GM23338 (cell line): Measurements from ENCODE around the gene CCN2. TPM values are rescaled to one million over a fixed set of nuclear protein-coding genes. Genes with fewer than 3 reads are reported as not detected.

ENCODE experiments used
- ATAC-seq: fragments of 200-7000 bp; cut with Tn5 transposase; 3 replicates; pipeline ENCODE4 v1.9.1; 2020
- DNase-seq: peaks from one replicate; pipeline ENCODE4 v3.0.0-alpha.2; 2015; ENCODE audit warnings: low spot score
- H2AFZ ChIP-seq: fragments of 200-600 bp; sonication (generic); 2 replicates; pipeline ENCODE4 v1.8.0; 2016; ENCODE audit warnings: antibody characterized with exemption, mild to moderate bottlenecking, moderate library complexity
- H3F3A ChIP-seq: fragments of 200-600 bp; sonication (generic); replicated peaks from 2 replicates; pipeline ENCODE4 v1.8.0; 2017; ENCODE audit warnings: antibody characterized with exemption, mixed run types, low read depth
- H3K27ac ChIP-seq: fragments of 200-600 bp; sonication (generic); 2 replicates; pipeline ENCODE4 v1.6.1; 2016; ENCODE audit warnings: low read depth
- H3K27me3 ChIP-seq: fragments of 200-600 bp; sonication (generic); 2 replicates; pipeline ENCODE4 v1.8.0; 2016; ENCODE audit warnings: mild to moderate bottlenecking, mixed run types, moderate library complexity; ENCODE audit not compliant: insufficient read depth
- H3K36me3 ChIP-seq: fragments of 200-600 bp; sonication (generic); 2 replicates; pipeline ENCODE4 v1.8.0; 2016; ENCODE audit warnings: mild to moderate bottlenecking; ENCODE audit not compliant: insufficient read depth
- H3K4me1 ChIP-seq: fragments of 200-600 bp; sonication (generic); 2 replicates; pipeline ENCODE4 v1.8.0; 2016; ENCODE audit warnings: mild to moderate bottlenecking, moderate library complexity; ENCODE audit not compliant: insufficient read depth
- H3K4me2 ChIP-seq: fragments of 200-600 bp; sonication (generic); 2 replicates; pipeline ENCODE4 v1.7.1; 2017; ENCODE audit warnings: mixed run types
- H3K4me3 ChIP-seq: fragments of 200-600 bp; sonication (generic); 2 replicates; pipeline ENCODE4 v1.6.1; 2016; ENCODE audit warnings: mixed run types
- H3K79me2 ChIP-seq: fragments of 200-600 bp; sonication (generic); replicated peaks from 2 replicates; pipeline ENCODE4 v1.8.0; 2017; ENCODE audit warnings: mild to moderate bottlenecking; ENCODE audit not compliant: insufficient read depth
- H3K9me2 ChIP-seq: fragments of 200-600 bp; sonication (generic); 2 replicates; pipeline ENCODE4 v1.8.0; 2017; ENCODE audit not compliant: insufficient read depth
- H4K20me1 ChIP-seq: fragments of 200-600 bp; sonication (generic); replicated peaks from 2 replicates; pipeline ENCODE4 v1.8.0; 2017; ENCODE audit warnings: mild to moderate bottlenecking; ENCODE audit not compliant: insufficient read depth
- H3K27ac Mint-ChIP-seq: 2 replicates; pipeline ENCODE4 v1.8.0; 2020; ENCODE audit warnings: inconsistent platforms, mild to moderate bottlenecking, moderate library complexity, mixed read lengths
- H3K27me3 Mint-ChIP-seq: 3 replicates; pipeline ENCODE4 v1.8.0; 2022; ENCODE audit warnings: low read depth, mild to moderate bottlenecking, moderate library complexity, mixed read lengths, inconsistent platforms; ENCODE audit not compliant: insufficient read depth, poor library complexity
- H3K36me3 Mint-ChIP-seq: 3 replicates; pipeline ENCODE4 v1.8.0; 2021; ENCODE audit warnings: low read depth, mild to moderate bottlenecking, inconsistent platforms, moderate library complexity, mixed read lengths
- H3K4me1 Mint-ChIP-seq: 3 replicates; pipeline ENCODE4 v1.8.0; 2020; ENCODE audit warnings: mild to moderate bottlenecking, inconsistent platforms, mixed read lengths
- H3K4me3 Mint-ChIP-seq: 3 replicates; pipeline ENCODE4 v1.8.0; 2021; ENCODE audit warnings: moderate library complexity, mild to moderate bottlenecking, inconsistent platforms, mixed read lengths
- H3K9me3 Mint-ChIP-seq: 3 replicates; pipeline ENCODE4 v1.8.0; 2020; ENCODE audit warnings: moderate library complexity, mild to moderate bottlenecking, inconsistent platforms, mixed read lengths
- CREB1 ChIP-seq: fragments of 250-450 bp; sonication (Bioruptor Pico); IDR thresholded peaks from 2 replicates; pipeline ENCODE4 v1.5.0; 2020; ENCODE audit warnings: low read depth, mild to moderate bottlenecking, moderate library complexity
- EZH2 ChIP-seq: fragments of 200-600 bp; sonication (generic); IDR thresholded peaks from one replicate; pipeline ENCODE4 v1.8.0; 2017; ENCODE audit warnings: antibody characterized with exemption, mild to moderate bottlenecking, low read depth; ENCODE audit not compliant: unreplicated experiment
- EZH2phosphoT487 ChIP-seq: fragments of 200-600 bp; sonication (generic); IDR thresholded peaks from one replicate; pipeline ENCODE4 v1.8.1; 2018; ENCODE audit warnings: antibody characterized with exemption; ENCODE audit not compliant: unreplicated experiment
- JUNB ChIP-seq: IDR thresholded peaks from one replicate; pipeline ENCODE4 v1.6.1; 2016; ENCODE audit warnings: antibody characterized with exemption; ENCODE audit not compliant: unreplicated experiment
- NANOG ChIP-seq: IDR thresholded peaks from 2 replicates; pipeline ENCODE4 v1.6.1; 2016; ENCODE audit warnings: antibody characterized with exemption, borderline replicate concordance
- POLR2AphosphoS5 ChIP-seq: IDR thresholded peaks from 2 replicates; pipeline ENCODE4 v1.6.1; 2016; ENCODE audit warnings: antibody characterized with exemption, low read depth
- STAT1 ChIP-seq: IDR thresholded peaks from one replicate; pipeline ENCODE4 v1.6.1; 2016; ENCODE audit warnings: antibody characterized with exemption; ENCODE audit not compliant: unreplicated experiment
- ZNF114 ChIP-seq: fragments of 250-450 bp; sonication (Bioruptor Pico); IDR thresholded peaks from 2 replicates; pipeline ENCODE4 v1.5.0; 2020; ENCODE audit warnings: mild to moderate bottlenecking, moderate library complexity
- ZNF331 ChIP-seq: fragments of 250-450 bp; sonication (Bioruptor Pico); IDR thresholded peaks from 2 replicates; pipeline ENCODE4 v1.5.0; 2020; ENCODE audit warnings: low read depth, mild to moderate bottlenecking, moderate library complexity
- polyA plus RNA-seq: library from polyadenylated mRNA; unstranded; fragments of >200 nt; fragmentation: Nextera tagmentation; extraction: Ambion mirVana; gene quantifications from 2 replicates; pipeline ENCODE4 v1.2.1, GENCODE V29; 2016
- total RNA-seq: library from RNA; depleted of rRNA; stranded (reverse); fragments of >200 nt; shearing (Covaris generic); gene quantifications from 2 replicates; pipeline ENCODE4 v1.2.3, GENCODE V29; 2014
- TF ChIP-seq, protein P1 (sequence below): fragments of 250-450 bp; sonication (Bioruptor Pico); IDR thresholded peaks from 2 replicates; pipeline ENCODE4 v1.5.0; 2020; ENCODE audit warnings: mild to moderate bottlenecking, moderate library complexity
- TF ChIP-seq, protein P2 (sequence below), 2 experiments: fragments of 200-600 bp in 1 of 2; sonication (generic) in 1 of 2; conservative IDR thresholded peaks; 2 replicates each; pipeline versions ENCODE4 v1.5.1 to v1.6.1; 2016 to 2017; ENCODE audit warnings: antibody characterized with exemption in 2 of 2, low read depth in 2 of 2, mild to moderate bottlenecking in 2 of 2, moderate library complexity in 1 of 2
- TF ChIP-seq, protein P3 (sequence below): IDR thresholded peaks from one replicate; pipeline ENCODE4 v1.6.1; 2018; ENCODE audit warnings: antibody characterized with exemption; ENCODE audit not compliant: unreplicated experiment
- TF ChIP-seq, protein P4 (sequence below): IDR thresholded peaks from 2 replicates; pipeline ENCODE4 v1.6.1; 2016; ENCODE audit warnings: antibody characterized with exemption

CCN2 gene
- total and polyA plus RNA-seq, 2 experiments from 2014 or later: 128 to 159 TPM

DNA sequence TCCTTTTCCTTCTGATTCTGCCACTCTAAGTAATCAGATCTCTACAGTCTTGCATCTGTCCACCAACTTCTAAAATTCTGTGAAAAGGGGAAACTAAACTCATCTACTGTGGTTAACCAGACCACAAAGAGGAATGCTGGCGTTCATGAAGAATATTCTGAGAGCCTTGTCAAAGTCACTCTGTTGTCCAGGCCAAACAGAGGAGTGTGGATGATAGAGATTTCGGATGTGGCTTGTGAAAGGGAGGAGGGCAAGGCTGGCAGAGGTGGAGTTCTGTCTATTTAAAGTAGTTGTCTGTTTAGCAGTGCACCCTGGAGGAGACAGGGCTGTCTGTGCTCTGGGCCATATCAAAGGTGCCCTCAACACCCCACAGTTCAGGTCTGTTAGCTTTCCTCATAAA is 33.9 kb downstream of the CCN2 start:
- Mint-ChIP-seq H3K9me3 (peaks cover 52% of the 10 kb centered on the region), H3K36me3 (peaks cover 73% of the 10 kb centered on the region), H3K4me3 (no peak overlapping the region), H3K27me3 (peaks cover 8% of the 10 kb centered on the region), H3K4me1 (peaks cover 11% of the 10 kb centered on the region; the same call in 1 of the 3 replicates), H3K27ac (no peak overlapping the region)
- TF ChIP-seq NANOG: no peak
- TF ChIP-seq, protein P1, sequence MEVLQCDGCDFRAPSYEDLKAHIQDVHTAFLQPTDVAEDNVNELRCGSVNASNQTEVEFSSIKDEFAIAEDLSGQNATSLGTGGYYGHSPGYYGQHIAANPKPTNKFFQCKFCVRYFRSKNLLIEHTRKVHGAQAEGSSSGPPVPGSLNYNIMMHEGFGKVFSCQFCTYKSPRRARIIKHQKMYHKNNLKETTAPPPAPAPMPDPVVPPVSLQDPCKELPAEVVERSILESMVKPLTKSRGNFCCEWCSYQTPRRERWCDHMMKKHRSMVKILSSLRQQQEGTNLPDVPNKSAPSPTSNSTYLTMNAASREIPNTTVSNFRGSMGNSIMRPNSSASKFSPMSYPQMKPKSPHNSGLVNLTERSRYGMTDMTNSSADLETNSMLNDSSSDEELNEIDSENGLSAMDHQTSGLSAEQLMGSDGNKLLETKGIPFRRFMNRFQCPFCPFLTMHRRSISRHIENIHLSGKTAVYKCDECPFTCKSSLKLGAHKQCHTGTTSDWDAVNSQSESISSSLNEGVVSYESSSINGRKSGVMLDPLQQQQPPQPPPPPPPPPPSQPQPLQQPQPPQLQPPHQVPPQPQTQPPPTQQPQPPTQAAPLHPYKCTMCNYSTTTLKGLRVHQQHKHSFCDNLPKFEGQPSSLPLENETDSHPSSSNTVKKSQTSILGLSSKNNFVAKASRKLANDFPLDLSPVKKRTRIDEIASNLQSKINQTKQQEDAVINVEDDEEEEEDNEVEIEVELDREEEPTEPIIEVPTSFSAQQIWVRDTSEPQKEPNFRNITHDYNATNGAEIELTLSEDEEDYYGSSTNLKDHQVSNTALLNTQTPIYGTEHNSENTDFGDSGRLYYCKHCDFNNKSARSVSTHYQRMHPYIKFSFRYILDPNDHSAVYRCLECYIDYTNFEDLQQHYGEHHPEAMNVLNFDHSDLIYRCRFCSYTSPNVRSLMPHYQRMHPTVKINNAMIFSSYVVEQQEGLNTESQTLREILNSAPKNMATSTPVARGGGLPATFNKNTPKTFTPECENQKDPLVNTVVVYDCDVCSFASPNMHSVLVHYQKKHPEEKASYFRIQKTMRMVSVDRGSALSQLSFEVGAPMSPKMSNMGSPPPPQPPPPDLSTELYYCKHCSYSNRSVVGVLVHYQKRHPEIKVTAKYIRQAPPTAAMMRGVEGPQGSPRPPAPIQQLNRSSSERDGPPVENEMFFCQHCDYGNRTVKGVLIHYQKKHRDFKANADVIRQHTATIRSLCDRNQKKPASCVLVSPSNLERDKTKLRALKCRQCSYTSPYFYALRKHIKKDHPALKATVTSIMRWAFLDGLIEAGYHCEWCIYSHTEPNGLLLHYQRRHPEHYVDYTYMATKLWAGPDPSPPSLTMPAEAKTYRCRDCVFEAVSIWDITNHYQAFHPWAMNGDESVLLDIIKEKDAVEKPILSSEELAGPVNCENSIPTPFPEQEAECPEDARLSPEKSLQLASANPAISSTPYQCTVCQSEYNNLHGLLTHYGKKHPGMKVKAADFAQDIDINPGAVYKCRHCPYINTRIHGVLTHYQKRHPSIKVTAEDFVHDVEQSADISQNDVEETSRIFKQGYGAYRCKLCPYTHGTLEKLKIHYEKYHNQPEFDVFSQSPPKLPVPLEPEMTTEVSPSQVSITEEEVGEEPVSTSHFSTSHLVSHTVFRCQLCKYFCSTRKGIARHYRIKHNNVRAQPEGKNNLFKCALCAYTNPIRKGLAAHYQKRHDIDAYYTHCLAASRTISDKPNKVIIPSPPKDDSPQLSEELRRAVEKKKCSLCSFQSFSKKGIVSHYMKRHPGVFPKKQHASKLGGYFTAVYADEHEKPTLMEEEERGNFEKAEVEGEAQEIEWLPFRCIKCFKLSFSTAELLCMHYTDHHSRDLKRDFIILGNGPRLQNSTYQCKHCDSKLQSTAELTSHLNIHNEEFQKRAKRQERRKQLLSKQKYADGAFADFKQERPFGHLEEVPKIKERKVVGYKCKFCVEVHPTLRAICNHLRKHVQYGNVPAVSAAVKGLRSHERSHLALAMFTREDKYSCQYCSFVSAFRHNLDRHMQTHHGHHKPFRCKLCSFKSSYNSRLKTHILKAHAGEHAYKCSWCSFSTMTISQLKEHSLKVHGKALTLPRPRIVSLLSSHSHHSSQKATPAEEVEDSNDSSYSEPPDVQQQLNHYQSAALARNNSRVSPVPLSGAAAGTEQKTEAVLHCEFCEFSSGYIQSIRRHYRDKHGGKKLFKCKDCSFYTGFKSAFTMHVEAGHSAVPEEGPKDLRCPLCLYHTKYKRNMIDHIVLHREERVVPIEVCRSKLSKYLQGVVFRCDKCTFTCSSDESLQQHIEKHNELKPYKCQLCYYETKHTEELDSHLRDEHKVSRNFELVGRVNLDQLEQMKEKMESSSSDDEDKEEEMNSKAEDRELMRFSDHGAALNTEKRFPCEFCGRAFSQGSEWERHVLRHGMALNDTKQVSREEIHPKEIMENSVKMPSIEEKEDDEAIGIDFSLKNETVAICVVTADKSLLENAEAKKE: no peak
- TF ChIP-seq, protein P2, sequence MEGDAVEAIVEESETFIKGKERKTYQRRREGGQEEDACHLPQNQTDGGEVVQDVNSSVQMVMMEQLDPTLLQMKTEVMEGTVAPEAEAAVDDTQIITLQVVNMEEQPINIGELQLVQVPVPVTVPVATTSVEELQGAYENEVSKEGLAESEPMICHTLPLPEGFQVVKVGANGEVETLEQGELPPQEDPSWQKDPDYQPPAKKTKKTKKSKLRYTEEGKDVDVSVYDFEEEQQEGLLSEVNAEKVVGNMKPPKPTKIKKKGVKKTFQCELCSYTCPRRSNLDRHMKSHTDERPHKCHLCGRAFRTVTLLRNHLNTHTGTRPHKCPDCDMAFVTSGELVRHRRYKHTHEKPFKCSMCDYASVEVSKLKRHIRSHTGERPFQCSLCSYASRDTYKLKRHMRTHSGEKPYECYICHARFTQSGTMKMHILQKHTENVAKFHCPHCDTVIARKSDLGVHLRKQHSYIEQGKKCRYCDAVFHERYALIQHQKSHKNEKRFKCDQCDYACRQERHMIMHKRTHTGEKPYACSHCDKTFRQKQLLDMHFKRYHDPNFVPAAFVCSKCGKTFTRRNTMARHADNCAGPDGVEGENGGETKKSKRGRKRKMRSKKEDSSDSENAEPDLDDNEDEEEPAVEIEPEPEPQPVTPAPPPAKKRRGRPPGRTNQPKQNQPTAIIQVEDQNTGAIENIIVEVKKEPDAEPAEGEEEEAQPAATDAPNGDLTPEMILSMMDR (conservative IDR thresholded peaks at IDR 0.05; ENCODE audit: low read depth in 2 of 2): no peak
- TF ChIP-seq JUNB: no peak
- no peak; the same call in 1 of the 2 replicates for TF ChIP-seq POLR2AphosphoS5
- TF ChIP-seq, protein P3, sequence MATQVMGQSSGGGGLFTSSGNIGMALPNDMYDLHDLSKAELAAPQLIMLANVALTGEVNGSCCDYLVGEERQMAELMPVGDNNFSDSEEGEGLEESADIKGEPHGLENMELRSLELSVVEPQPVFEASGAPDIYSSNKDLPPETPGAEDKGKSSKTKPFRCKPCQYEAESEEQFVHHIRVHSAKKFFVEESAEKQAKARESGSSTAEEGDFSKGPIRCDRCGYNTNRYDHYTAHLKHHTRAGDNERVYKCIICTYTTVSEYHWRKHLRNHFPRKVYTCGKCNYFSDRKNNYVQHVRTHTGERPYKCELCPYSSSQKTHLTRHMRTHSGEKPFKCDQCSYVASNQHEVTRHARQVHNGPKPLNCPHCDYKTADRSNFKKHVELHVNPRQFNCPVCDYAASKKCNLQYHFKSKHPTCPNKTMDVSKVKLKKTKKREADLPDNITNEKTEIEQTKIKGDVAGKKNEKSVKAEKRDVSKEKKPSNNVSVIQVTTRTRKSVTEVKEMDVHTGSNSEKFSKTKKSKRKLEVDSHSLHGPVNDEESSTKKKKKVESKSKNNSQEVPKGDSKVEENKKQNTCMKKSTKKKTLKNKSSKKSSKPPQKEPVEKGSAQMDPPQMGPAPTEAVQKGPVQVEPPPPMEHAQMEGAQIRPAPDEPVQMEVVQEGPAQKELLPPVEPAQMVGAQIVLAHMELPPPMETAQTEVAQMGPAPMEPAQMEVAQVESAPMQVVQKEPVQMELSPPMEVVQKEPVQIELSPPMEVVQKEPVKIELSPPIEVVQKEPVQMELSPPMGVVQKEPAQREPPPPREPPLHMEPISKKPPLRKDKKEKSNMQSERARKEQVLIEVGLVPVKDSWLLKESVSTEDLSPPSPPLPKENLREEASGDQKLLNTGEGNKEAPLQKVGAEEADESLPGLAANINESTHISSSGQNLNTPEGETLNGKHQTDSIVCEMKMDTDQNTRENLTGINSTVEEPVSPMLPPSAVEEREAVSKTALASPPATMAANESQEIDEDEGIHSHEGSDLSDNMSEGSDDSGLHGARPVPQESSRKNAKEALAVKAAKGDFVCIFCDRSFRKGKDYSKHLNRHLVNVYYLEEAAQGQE: no peak
- TF ChIP-seq, protein P4, sequence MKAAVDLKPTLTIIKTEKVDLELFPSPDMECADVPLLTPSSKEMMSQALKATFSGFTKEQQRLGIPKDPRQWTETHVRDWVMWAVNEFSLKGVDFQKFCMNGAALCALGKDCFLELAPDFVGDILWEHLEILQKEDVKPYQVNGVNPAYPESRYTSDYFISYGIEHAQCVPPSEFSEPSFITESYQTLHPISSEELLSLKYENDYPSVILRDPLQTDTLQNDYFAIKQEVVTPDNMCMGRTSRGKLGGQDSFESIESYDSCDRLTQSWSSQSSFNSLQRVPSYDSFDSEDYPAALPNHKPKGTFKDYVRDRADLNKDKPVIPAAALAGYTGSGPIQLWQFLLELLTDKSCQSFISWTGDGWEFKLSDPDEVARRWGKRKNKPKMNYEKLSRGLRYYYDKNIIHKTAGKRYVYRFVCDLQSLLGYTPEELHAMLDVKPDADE: no peak
- TF ChIP-seq EZH2: no peak
- no peak for TF ChIP-seq ZNF114 (CRISPR knock-in tag)
- TF ChIP-seq STAT1: no peak
- no peak for TF ChIP-seq CREB1 (CRISPR knock-in tag)
- no peak for TF ChIP-seq ZNF331 (CRISPR knock-in tag)
- TF ChIP-seq EZH2phosphoT487: no peak
- no peak for ATAC-seq
- no peak overlapping the region for H3K4me2 ChIP-seq
- no peaks in the 10 kb centered on the region for H3K4me1 ChIP-seq
- peaks cover 12% of the 10 kb centered on the region; the same call in 1 of the 2 replicates for H4K20me1 ChIP-seq
- 0 out of 2 replicates have a peak overlapping the region, but pooled peaks have one; percentile 35 for H3K27ac ChIP-seq
- H3K9me2 ChIP-seq: no peaks in the 10 kb centered on the region
- DNase-seq: no peak
- H3F3A ChIP-seq: peaks cover 49% of the 10 kb centered on the region
- H2AFZ ChIP-seq: no peak overlapping the region
- H3K4me3 ChIP-seq: no peak overlapping the region
- H3K36me3 ChIP-seq: peaks cover 43% of the 10 kb centered on the region
- peaks cover 3% of the 10 kb centered on the region; the same call in 1 of the 2 replicates for H3K79me2 ChIP-seq
- no peaks in the 10 kb centered on the region for H3K27me3 ChIP-seq
